Measurements from ENCODE around the gene AQP10.

DNA sequence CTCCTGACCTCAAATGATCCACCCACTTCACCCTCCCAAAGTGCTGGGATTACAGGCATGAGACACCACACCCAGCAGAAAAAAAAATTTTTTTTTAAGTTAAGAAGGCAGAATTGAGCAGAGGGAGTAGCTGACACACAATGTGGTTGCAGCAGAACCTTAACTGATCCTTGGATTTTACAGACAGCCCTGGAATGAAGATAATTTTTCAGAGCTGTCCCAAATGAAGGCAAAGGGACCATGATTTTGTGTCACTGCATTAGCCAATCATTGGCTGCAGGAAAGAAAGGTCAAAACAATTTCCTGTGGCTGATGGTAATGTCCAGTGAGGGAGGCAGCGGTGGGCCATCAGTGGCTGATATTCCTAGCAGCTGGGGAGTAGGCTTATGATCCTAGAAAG, 19.3 kb upstream of the AQP10 start:
- no peak for TF ChIP-seq YY1 (IDR thresholded peaks at IDR 0.05; ENCODE audit: low read depth)
- TF ChIP-seq, protein P1, sequence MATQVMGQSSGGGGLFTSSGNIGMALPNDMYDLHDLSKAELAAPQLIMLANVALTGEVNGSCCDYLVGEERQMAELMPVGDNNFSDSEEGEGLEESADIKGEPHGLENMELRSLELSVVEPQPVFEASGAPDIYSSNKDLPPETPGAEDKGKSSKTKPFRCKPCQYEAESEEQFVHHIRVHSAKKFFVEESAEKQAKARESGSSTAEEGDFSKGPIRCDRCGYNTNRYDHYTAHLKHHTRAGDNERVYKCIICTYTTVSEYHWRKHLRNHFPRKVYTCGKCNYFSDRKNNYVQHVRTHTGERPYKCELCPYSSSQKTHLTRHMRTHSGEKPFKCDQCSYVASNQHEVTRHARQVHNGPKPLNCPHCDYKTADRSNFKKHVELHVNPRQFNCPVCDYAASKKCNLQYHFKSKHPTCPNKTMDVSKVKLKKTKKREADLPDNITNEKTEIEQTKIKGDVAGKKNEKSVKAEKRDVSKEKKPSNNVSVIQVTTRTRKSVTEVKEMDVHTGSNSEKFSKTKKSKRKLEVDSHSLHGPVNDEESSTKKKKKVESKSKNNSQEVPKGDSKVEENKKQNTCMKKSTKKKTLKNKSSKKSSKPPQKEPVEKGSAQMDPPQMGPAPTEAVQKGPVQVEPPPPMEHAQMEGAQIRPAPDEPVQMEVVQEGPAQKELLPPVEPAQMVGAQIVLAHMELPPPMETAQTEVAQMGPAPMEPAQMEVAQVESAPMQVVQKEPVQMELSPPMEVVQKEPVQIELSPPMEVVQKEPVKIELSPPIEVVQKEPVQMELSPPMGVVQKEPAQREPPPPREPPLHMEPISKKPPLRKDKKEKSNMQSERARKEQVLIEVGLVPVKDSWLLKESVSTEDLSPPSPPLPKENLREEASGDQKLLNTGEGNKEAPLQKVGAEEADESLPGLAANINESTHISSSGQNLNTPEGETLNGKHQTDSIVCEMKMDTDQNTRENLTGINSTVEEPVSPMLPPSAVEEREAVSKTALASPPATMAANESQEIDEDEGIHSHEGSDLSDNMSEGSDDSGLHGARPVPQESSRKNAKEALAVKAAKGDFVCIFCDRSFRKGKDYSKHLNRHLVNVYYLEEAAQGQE (IDR thresholded peaks at IDR 0.05; ENCODE audit: low read depth): no peak
- TF ChIP-seq CEBPB (IDR thresholded peaks at IDR 0.05): no peak
- TF ChIP-seq ZBTB7A (IDR thresholded peaks at IDR 0.05; ENCODE audit: low read depth): no peak
- no peak for TF ChIP-seq EP300 (IDR thresholded peaks at IDR 0.05; ENCODE audit: borderline replicate concordance)
- TF ChIP-seq, protein P2, sequence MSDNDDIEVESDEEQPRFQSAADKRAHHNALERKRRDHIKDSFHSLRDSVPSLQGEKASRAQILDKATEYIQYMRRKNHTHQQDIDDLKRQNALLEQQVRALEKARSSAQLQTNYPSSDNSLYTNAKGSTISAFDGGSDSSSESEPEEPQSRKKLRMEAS (IDR thresholded peaks at IDR 0.05): no peak
- no peak for TF ChIP-seq RAD21 (IDR thresholded peaks at IDR 0.05; ENCODE audit: low read depth)

All from Ishikawa (cell line).